Spinal cord (tissue), 10 donors: ENCODE data around the gene PCDHGA12. TPM values are rescaled to one million over a fixed set of nuclear protein-coding genes. Genes with fewer than 3 reads are reported as not detected.
"Not testable (repeated sequence)": the region's sequence is repeated elsewhere in the genome, so short reads cannot be mapped to it uniquely, and the experiment has no call there.

Experiments used
- DNase-seq, 6 donors: peaks; one replicate each; pipeline versions ENCODE4 v3.0.0 to v3.0.0-alpha.2; 2013 to 2015; ENCODE audit warnings: low spot score in 6 of 6, low read depth in 4 of 6
- H3K27ac ChIP-seq: one replicate; pipeline ENCODE4 v1.5.1; 2013; ENCODE audit warnings: low read depth, low read length, control low read depth
- H3K27me3 ChIP-seq: one replicate; pipeline ENCODE4 v1.6.1; 2013; ENCODE audit warnings: low read length; ENCODE audit not compliant: control insufficient read depth, insufficient read depth
- H3K36me3 ChIP-seq: one replicate; pipeline ENCODE4 v1.6.1; 2013; ENCODE audit warnings: low read length; ENCODE audit not compliant: control insufficient read depth, insufficient read depth
- H3K4me1 ChIP-seq: one replicate; pipeline ENCODE4 v1.6.1; 2013; ENCODE audit warnings: low read length; ENCODE audit not compliant: control insufficient read depth, insufficient read depth
- H3K4me3 ChIP-seq: one replicate; pipeline ENCODE4 v1.5.1; 2013; ENCODE audit warnings: low read depth, low read length, control low read depth
- H3K9me3 ChIP-seq: one replicate; pipeline ENCODE4 v1.6.1; 2013; ENCODE audit warnings: low read length; ENCODE audit not compliant: control insufficient read depth, insufficient read depth
- WGBS: methylation state at CpG from one replicate; pipeline ENCODE4 v1.1.5; 2013; ENCODE audit warnings: missing lambda C conversion rate; ENCODE audit not compliant: insufficient coverage; 5-methylcytosine and 5-hydroxymethylcytosine counted together
- polyA plus RNA-seq, 2 donors: library from polyadenylated mRNA; unstranded; fragments of 120-200 nt; gene quantifications; one replicate each; pipeline ENCODE4 v1.2.1, GENCODE V29; 2013; ENCODE audit not compliant: insufficient read length in 2 of 2
- total RNA-seq, 2 donors: library from RNA; depleted of rRNA in 1 of 2; stranded (reverse); fragments of 120-200 nt in 1 of 2; fragments of >200 nt in 1 of 2; gene quantifications; one replicate each; pipeline versions ENCODE4 v1.2.3 to v1.2.4, GENCODE V29; 2013 to 2014
- donor health status: healthy.

PCDHGA12 gene
- total and polyA plus RNA-seq, 4 donors, result 8.1 to 10.7 (median 8.4) TPM

- H3K9me3 ChIP-seq, result peaks cover 76% of the 10 kb centered on the region
- no peak for DNase-seq
- H3K4me1 ChIP-seq, result peaks cover 22% of the 10 kb centered on the region
- no peak overlapping the region for H3K4me3 ChIP-seq
- H3K36me3 ChIP-seq, result peaks cover 26% of the 10 kb centered on the region
- no peak overlapping the region for H3K27ac ChIP-seq
- WGBS, result 22% methylated on average over 74 of the region's 74 CpGs
- H3K27me3 ChIP-seq, result no peaks in the 10 kb centered on the region
Observed at GRCh38 chr5:141419074-141419880, 11.0 kb upstream of the PCDHGA12 start.

DNA sequence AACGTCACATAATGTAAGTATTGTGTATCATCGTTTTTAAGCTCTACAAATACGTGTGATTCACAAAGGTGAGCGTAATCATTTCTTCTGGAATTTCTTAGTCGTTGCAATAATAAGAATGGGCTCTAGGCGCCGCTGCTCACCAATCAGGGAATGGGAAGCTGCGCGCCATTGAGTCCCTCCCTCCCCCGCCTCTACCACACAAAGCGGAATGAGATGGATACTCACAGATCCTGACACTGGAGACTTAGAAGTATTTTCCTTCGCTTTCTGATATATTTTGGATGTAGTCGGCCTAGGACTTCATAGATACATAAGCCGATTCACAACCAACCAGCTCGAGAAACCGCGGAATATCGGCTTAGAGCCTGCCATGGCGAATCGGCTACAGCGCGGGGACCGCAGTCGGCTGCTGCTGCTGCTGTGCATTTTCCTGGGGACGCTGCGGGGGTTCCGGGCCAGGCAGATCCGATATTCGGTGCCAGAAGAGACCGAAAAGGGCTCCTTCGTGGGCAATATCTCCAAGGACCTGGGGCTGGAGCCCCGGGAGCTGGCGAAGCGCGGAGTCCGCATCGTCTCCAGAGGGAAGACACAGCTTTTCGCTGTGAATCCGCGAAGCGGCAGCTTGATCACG lies 9.3 kb upstream of the PCDHGA12 start, which contains the start of gene PCDHGA11:
Gene PCDHGA11 (plus strand): TSS at position 197 of the 634 bp plus-strand sequence. CDS start 177 bp downstream, at position 374.
- peaks cover 75% of the 10 kb centered on the region for H3K9me3 ChIP-seq
- DNase-seq, result peak in 2 of 6 donors; percentile 55 to 73
- peaks cover 22% of the 10 kb centered on the region for H3K4me1 ChIP-seq
- peak within 1 kb of the TSS; percentile 26 for H3K4me3 ChIP-seq
- WGBS, result 11% methylated on average over 34 of the region's 42 CpGs
- no peaks in the 10 kb centered on the region for H3K27me3 ChIP-seq
- H3K27ac ChIP-seq, result no peak within 1 kb of the TSS
- peaks cover 26% of the 10 kb centered on the region for H3K36me3 ChIP-seq

- peaks cover 26% of the 10 kb centered on the region for H3K36me3 ChIP-seq
- H3K9me3 ChIP-seq, result peaks cover 75% of the 10 kb centered on the region
- H3K27me3 ChIP-seq, result no peaks in the 10 kb centered on the region
- H3K4me1 ChIP-seq, result peaks cover 22% of the 10 kb centered on the region
- H3K4me3 ChIP-seq, result peak overlapping the region; percentile 26
- no peak overlapping the region for H3K27ac ChIP-seq
- DNase-seq, result no peak
- 11% methylated on average over 7 of the region's 13 CpGs for WGBS
Observed at GRCh38 chr5:141421489-141421855, 8.8 kb upstream of the PCDHGA12 start.

- 21% methylated on average over 42 of the region's 42 CpGs for whole genome bisulfite sequencing
- no peak for DNase-seq
- H3K36me3 ChIP-seq, result peaks cover 26% of the 10 kb centered on the region
- H3K27me3 ChIP-seq, result no peaks in the 10 kb centered on the region
- peaks cover 84% of the 10 kb centered on the region for H3K9me3 ChIP-seq
- H3K4me1 ChIP-seq, result peaks cover 22% of the 10 kb centered on the region
- no peak overlapping the region for H3K27ac ChIP-seq
- no peak overlapping the region for H3K4me3 ChIP-seq
Observed at GRCh38 chr5:141422742-141423291, 7.5 kb upstream of the PCDHGA12 start.

GRCh38 chr5:141427783-141428426 lies 2.4 kb upstream of the PCDHGA12 start:
- 34% methylated on average over 53 of the region's 53 CpGs for WGBS
- Histone ChIP-seq H3K27me3 (no peaks in the 10 kb centered on the region), H3K36me3 (peaks cover 19% of the 10 kb centered on the region), H3K9me3 (peaks cover 65% of the 10 kb centered on the region), H3K4me1 (peaks cover 21% of the 10 kb centered on the region), H3K4me3 (no peak overlapping the region), H3K27ac (no peak overlapping the region)
- DNase-seq, result no peak

DNA sequence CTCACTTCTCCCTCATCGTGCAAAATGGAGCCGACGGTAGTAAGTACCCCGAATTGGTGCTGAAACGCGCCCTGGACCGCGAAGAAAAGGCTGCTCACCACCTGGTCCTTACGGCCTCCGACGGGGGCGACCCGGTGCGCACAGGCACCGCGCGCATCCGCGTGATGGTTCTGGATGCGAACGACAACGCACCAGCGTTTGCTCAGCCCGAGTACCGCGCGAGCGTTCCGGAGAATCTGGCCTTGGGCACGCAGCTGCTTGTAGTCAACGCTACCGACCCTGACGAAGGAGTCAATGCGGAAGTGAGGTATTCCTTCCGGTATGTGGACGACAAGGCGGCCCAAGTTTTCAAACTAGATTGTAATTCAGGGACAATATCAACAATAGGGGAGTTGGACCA lies 979 bp downstream of the PCDHGA12 start:
- DNase-seq, result no peak
- Histone ChIP-seq H3K36me3 (peaks cover 15% of the 10 kb centered on the region), H3K9me3 (peaks cover 49% of the 10 kb centered on the region), H3K4me3 (peak overlapping the region; percentile 5), H3K27me3 (no peaks in the 10 kb centered on the region), H3K4me1 (peaks cover 17% of the 10 kb centered on the region), H3K27ac (no peak overlapping the region)
- WGBS, result 15% methylated on average over 37 of the region's 37 CpGs

DNA sequence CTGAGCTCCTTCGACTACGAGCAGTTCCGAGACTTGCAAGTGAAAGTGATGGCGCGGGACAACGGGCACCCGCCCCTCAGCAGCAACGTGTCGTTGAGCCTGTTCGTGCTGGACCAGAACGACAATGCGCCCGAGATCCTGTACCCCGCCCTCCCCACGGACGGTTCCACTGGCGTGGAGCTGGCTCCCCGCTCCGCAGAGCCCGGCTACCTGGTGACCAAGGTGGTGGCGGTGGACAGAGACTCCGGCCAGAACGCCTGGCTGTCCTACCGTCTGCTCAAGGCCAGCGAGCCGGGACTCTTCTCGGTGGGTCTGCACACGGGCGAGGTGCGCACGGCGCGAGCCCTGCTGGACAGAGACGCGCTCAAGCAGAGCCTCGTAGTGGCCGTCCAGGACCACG lies 2.0 kb downstream of the PCDHGA12 start:
- WGBS, result 26% methylated on average over 30 of the region's 38 CpGs
- Histone ChIP-seq H3K36me3 (peaks cover 15% of the 10 kb centered on the region), H3K4me1 (peaks cover 17% of the 10 kb centered on the region), H3K9me3 (peaks cover 43% of the 10 kb centered on the region)
- not testable (repeated sequence) for DNase-seq, H3K4me3 ChIP-seq, H3K27me3 ChIP-seq, H3K27ac ChIP-seq

GRCh38 chr5:141432726-141433125 lies 2.4 kb downstream of the PCDHGA12 start:
- Histone ChIP-seq H3K4me1 (peaks cover 17% of the 10 kb centered on the region), H3K9me3 (peaks cover 40% of the 10 kb centered on the region), H3K36me3 (peaks cover 12% of the 10 kb centered on the region)
- not testable (repeated sequence) for H3K27ac ChIP-seq, H3K4me3 ChIP-seq, DNase-seq, H3K27me3 ChIP-seq
- 17% methylated on average over 23 of the region's 29 CpGs for WGBS

DNA sequence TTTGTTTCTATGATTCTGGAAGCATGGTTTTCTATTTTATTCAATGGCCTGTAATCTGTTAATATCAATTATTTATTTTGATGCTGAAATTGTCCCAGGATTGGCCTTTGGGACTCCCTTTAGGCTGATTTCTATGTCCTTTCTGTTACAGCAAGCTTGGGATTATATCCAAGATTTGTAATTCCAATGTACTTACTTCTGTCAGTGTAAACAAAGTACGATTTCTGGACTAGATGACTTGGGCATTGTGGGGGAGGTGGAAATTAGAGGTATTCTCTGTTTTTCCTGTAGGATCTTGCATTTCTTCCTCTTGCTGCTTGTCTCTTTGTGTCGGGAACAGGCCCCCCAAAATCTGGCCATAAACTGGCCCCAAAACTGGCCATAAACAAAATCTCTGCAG lies 3.7 kb downstream of the PCDHGA12 start:
- Histone ChIP-seq H3K36me3 (peaks cover 7% of the 10 kb centered on the region), H3K27ac (no peak overlapping the region), H3K4me3 (no peak overlapping the region), H3K27me3 (no peaks in the 10 kb centered on the region), H3K4me1 (peaks cover 17% of the 10 kb centered on the region), H3K9me3 (peaks cover 38% of the 10 kb centered on the region)
- no peak for DNase-seq
- WGBS, result 100% methylated on average over 1 of the region's 2 CpGs
